Fibroblast of skin of left quadriceps (primary cell): ENCODE measurements around the gene RHOBTB1.
A peak's percentile ranks its signal among the peaks of the same experiment; 100 is the strongest.

Experiments used
- DNase-seq, 2 experiments: peaks; one replicate each; pipeline ENCODE4 v3.0.0-alpha.2; 2013; ENCODE audit warnings: low read depth in 2 of 2

The RHOBTB1 gene

DNA sequence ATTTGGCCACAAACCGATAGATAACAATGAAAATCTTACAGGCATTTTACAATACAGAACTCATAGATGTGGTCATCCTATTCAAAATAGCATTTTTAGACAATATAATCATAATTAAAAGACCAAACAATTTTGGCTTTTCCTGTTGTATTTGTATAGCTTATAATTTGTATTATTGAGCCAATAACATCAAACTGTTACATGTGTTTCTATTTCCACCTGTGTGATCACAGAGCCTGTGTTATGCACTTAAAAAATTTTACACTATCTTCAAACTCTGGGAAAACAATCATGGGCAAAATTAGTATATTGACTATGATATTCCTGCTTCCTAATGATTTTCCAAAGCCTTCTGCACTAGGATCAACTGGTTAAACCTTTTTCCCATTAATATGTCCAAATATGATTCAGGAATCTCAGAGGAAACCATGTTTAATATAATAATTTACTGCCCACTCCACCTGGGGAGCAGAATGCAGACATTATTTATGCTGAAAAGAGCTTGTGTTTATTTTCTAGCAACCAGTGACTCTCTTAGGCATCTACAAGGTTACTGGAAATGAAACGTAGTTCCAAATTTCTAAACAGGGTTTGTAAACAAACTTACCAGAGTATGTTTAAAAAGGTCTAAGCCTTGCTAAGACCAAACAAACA lies 1.7 kb downstream of the RHOBTB1 start:
- no peak for DNase-seq

DNA sequence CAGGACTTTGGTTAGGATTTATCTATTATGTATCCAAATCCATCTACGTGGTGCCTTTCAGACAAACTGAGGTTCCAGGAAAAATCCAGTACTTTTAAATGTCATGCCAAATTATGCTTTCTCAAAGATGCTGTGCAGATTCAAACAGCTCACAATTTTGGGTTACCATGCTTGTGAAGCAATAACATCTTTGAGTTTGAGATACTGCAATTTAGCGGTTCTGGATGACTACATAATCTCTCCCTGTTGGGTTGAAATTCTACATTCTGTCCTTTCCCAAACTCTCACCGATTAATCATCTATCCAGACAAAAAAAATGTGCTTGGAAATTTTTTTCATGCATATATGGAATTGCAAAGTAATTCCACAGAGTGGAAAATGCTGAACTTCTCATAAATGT lies 3.5 kb downstream of the RHOBTB1 start:
- DNase-seq, result no peak

DNA sequence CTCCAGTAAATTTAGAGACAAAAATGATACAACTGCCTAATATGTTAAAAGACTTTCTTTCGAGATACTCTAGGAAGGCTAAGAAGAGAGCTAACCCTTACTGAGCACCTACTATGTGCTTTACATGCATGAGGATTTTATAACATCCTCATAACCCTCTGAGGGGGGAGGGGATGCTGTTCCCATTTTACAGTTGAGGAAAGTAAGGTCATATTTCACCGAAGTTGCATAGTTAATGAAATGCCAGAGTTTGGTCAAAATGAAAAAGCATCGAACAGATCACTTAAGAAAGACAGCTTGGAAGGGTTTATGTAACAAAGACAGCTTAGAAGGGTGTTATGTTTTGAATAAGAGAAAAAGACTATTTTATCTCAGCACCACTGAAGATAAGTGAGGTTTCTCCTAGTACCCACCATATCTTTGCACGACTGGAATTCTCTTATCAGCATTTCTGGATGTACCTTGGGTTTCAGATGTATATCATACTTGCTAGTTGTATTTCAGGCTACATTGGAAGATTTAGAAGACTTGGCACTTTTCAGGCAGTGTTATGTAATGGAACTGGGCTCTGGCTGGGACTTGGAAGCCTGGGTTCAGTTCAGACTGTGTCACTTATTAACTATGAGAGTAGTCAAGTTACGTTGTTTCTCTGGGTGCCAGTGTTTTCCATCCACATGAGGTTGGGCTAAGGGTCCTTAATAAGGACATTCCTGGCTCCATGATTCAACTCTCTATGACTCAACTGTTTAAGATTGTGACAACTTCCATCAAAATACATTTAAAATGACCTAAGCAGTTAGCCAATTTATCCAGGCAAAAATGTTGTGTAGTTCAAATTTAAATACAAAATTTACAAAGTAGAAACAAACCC lies 6.0 kb downstream of the RHOBTB1 start:
- no peak for DNase-seq

DNA sequence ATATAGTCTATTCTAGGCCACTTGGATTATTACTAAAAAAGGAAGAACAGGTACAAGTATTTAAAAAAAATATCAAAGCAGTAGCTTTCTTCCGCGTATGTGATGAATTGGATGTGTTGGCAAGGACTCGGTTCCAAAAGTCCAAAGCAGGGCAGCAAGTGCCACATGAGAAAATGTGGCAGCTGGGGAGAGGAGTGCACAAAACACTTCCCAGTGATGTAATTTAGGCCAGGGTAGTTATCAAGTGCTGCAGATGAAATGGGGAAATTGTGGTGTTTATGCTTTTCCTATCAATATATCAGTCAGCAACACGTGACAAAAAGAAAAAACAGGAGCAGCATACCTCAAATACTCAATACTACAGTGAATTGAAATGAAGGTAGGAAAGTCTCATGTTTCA lies 7.0 kb downstream of the RHOBTB1 start:
- no peak for DNase-seq

DNA sequence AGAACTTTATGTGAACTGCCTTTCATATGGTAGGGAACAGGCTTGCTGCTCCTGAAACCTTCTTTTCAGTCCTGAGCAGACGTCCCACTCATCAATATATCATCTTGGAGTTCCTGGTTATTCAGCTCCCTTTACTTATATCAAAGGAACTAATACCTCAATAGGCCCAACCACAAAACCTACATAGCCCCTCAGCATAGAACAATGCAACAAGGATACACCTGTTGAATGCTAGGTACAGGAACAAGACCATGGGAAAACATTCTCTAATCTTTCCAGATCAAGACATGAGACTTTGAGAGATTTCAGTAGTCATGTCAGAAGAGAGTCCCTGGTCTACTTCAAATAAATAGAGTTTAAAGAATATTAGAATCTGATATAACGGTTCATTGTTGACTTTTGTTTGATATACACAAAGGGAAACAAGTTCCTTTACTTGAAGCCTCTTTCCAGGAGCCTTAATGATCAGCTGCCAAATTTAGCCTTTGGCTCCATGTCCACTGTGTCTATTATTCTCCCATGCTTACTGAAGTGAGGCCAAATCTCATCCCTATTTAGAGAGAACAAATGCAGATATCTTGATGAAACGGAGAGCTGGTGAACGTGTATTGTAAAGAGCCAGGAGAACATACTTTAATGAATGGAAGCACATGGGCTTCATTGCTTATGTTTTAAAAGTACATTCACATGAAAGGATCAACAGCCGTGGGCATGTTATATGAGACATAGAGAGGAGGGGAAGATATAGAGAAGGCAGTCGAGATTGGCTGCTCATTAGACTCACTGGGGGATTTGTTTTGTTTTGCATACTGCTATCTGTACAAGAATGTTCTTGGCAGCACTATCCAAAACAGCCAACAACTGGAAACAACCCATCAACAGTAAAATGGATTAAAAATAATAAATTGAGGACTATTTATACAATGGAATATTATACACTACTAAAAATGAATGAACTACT lies 9.5 kb downstream of the RHOBTB1 start:
- DNase-seq, result no peak

DNA sequence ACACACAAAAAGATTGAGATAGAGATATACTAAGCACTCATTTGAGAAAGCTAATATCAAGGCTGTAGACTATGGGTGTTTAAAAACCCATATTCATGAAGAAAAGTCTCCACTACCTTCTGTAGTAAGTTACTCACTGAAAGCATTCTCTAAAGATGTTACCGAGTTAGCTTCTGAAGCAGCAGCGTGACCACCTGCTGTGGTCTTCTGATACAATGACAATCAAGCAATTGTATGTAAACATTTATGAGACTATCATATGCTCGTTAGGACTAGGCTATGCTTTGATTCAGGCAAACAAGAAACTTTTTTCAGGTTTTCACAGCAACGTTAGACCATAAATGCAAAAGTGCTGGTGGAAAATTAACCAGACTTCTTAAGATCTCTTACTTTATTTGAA lies 11.2 kb downstream of the RHOBTB1 start:
- no peak for DNase-seq

DNA sequence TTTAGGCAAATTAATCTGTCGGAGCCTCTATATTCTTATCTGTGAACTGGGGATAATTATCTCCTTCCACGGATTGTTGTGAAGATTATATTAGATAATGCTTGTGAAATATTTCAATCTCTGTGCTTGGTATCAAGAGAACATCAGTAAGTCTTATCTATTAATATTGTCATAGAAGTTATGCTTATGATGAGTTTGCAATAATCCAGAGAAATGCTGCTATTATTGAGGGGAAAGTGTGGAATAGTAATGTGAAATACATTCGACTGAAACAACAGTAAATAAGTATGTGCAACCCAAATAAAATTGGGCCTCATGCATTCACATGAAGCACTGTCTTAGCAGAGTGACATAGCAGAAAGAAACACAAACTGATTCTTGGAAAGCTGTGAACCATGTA lies 13.7 kb downstream of the RHOBTB1 start:
- DNase-seq, result no peak

DNA sequence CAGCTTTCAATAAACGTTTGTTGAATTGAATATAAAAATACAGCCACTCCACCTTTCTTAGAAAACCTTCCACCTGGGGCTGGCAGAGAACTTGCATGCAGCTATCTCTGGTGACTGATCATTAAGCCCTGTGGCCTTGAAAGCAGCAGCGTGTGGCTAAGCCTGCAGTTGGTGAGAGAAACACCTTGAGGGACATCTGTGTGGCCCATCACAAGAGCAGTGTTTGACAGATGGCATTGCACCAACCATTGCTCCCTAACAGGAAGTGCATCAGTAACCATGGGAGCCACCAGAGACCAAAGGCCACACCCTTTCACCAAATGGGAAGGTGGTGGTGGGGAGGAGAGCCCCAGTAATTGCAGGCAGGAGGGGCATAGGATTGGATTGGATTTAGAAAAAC lies 22.4 kb downstream of the RHOBTB1 start:
- DNase-seq, result no peak

DNA sequence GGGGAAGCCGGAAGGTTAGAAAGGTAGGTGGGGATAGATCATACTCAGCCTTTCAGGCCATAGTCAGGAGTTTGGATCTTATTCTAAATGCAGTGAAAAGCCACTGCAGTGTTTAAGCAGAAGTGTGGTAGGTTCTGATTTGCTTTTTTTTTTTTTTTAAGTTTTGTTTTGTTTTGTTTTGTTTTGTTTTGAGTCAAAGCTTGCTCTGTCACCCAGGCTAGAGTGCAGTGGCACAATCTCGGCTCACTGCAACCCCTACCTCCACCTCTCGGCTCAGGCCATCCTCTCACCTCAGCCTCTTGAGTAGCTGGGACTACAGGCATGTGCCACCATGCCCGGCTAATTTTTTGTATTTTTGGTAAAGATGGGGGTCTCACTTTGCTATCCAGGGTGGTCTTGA lies 23.5 kb downstream of the RHOBTB1 start:
- no peak for DNase-seq

DNA sequence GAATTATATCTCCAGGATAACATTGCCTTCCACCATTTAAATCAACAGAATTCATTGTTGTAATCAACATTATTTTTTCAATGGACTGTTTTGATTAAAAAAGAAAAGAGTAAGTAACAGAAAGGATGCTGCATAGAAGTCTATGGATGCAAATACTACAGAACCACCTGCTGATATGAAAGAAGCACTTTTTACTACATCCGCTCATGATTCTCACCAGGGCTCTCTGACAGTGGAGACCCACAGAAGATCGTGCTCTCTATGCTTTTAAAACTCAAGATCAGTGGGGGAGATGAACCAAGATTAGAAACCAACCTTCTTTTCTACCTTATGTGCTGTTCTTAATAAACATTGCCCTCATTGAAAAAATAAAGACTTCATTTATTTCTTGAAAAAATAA lies 24.4 kb downstream of the RHOBTB1 start:
- no peak for DNase-seq

DNA sequence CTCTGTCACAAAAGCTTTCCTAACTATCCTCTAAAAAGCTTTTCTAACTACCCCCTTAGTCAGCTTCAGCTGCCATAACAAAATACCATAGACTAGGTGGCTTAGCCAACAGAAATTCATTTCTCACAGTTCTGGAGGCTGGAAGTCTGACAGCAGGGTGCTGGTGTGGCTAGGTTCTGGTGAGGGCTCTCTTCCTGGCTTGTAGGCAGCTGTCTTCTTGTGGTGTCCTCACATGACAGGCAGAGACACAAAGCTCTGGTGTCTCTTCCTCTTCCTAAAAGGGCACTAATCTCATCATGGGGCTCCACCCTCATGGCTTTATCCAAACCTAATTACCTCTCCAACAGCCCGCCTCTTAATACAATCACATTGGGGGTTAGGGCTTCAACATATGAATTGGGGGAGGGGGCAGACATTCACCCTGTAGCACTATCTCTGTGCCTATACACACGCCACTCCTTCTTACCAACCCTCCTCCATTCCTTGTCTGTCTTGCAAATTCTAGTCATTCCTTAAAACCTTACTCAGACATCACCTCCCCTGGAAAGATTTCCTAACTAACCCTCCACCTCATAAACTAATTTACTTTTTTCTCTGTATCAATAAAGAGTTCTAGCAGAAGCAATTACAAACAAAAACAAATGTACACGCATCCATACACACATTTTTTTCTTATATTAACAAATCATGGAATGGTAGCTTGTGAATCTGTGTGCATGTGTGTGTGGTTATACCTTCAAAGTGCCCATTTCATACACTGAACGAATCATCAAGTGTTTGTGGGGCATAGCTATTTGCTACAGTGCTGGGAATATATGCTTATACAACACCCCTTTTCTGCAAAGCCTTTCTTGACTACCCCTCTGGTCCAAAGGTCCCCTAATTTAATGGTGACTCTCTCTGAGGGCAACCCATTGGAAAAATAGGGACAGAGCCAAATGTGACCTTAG lies 26.4 kb downstream of the RHOBTB1 start:
- no peak for DNase-seq

DNA sequence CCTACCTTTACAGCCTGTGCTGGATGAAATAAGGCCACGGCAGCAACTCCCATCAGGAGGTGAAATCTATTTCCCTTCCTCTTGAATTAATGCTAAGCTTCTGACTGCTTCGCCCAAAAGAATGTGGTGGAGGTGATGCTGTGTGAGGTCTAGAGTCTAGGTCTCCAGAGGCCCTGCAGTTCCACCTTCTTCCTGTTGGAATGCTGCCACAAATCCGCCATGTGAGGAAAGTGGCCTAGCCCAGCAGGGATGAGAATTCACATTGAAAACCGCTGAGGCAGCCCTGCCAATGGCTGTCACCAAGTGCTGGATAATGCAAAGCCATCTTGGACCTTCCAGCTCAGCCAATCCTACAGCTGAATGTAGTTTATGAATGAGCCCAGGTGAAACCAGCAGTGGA lies 28.0 kb downstream of the RHOBTB1 start:
- no peak for DNase-seq

DNA sequence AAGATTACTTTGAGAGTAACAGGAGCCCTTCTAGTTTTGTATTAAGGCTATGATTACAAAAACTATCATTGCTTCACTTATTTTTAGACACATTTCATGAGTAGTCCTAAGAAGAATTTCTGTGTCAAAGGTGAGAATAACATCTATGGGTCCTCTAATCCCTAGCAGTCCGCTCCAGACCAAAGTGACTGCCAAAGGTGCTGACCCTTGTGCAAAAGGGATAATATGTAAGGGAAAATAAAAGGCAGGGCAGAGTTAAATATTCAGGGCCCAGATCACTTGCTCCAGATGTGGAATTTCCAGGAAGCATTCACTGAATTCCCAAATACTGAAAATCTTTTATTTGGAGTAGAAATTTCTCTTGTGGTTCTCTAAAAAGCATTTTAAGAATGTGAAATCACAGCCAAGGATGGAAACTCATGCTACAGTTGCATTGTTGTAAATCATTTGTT lies 29.3 kb downstream of the RHOBTB1 start:
- DNase-seq, result peak; percentile 97

DNA sequence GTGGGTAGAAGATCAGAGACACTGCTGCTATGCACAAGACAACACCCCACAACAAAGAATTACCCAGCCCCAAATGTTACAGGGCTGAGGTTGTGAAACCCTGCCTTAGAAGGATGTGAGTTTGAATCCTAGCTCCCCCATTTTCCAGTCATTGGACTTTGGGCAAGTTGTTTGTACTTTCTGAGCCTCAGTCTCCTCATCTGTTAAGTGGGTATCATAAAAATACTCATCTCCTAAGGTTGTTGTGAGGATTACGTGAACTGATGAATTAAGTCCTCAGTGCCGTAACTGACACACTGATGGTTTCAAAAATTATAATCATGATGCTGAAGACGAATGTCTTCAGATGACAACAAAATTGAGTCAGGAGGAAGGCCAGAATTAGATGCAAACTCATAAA lies 30.3 kb downstream of the RHOBTB1 start:
- no peak for DNase-seq

DNA sequence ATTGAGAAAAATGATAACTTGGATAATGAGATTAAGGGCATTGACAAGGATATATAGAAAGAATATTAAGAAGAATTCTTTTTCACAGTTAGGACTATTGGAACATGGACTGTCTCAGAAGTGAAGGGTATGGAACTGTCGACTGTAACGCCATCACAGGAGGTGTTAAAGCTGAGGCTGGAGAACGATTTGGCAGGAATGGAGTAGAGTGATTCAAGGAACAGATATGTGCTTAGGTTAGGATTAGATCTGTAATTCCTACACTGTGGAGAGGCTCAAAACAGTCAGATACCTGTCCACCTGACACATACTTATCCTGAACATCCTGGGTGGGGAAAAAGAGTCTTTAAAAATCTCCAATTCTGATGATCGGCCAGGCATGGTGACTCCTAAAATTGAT lies 30.9 kb downstream of the RHOBTB1 start:
- DNase-seq, result no peak

DNA sequence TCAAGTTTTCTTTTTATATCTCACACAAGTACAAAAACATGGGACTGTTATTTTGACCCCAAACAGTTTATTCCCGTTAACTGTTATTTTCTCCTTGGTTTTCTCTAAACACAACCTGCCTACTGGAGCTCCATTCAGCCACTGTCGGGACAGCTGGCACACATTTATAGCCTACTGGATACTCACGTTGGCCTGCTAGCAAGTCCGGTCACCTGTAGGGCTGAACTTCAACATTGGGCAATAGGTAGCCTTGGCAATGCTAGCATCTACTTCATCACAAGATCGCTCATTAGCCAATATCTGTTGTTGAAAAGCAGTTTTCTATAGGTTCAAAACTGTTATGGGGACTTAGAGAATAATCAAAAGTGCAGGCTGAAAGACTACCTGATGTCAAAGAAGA lies 32.3 kb downstream of the RHOBTB1 start:
- no peak for DNase-seq

DNA sequence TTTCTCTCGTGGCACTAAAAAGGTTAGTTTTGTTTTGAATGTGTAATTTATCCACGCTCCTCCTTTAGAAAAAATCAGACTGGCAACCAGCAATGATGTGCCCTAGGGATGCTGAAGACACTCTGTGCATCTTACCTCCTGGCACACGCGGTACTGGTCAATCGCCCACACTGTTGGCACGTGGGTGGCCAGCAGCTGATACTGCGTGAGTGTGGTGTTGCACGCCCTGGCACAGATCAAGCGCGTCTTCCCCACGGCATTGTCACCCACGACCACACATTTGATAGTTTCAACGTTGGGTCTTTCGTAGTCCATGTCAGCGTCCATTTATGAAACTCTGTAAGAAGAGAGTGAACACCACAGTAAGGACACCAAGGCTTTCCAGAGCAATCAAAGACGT lies 32.8 kb downstream of the RHOBTB1 start:
- DNase-seq, result no peak

DNA sequence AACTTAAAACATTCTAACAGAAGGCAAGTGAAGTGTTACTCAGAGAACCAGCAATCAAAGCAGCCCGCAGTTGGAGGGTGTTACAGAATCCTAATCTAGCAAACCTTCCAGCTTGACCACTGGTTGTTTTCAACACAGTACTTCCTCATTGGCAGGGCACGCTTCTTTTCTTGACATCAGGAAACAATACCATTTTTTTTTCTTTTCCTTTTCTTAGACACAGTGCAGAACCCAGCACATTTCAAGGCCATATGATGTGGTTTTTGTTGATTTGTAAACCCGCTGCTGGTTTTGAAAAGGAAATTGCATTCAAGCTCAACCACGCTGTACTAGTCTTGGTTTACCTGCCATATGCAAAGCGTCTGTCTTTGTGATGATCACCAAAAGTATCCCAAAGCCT lies 33.4 kb downstream of the RHOBTB1 start:
- no peak for DNase-seq

DNA sequence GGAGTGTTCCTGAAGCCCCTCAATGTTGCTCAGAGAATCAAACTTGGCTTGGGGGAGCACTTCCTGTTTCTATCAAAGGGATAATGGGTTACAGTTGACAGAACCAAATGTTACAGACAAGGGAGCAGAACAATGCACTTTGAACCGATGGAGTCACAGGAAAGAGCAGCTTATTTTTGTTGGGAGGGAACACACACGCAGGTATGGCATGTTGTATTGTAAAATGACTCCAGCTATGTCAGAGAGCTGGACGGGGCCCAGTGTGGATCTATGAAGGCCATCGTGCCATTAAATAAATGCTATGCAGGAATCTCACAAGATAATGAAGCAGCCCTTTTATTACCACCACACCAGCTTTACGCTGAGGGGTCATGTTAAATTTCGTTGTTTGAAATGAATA lies 35.1 kb downstream of the RHOBTB1 start:
- no peak for DNase-seq

DNA sequence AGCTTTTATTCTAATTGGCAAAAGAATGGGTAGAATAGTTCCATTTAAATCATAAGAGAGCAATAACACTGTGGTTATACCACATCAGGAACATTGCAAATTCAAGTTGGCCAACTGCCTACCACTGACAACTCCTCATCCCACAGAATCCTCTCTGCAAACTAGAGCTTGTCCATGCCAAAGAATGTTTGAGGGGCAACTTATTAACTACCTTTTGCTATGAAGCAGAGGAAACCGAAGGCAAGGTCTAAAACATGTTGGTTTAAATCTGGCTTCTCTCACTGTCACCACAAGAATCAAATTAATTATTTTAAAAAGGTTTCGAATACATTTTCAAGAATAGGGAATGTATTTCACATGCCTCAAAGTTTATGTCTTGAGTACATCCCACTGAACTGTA lies 36.0 kb downstream of the RHOBTB1 start:
- DNase-seq, result no peak

DNA sequence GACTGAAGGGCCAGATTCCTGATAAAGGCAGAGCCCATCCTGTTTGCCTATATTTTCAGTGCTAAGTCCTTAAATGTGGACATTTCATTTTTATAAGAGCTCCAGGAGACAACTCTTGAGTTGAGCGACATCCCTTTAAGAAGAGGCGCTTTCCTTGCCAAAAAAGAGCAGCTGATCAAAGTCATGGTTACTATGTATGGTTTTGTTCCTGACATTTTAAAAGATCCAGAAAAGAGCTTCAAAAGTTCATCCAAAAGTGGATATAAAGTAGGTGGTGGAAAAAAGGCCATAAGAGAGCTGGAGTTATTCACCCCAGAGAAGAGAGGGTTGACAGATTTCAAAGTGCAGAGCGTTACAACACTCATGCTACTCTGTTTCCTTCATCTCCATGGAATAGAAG lies 36.7 kb downstream of the RHOBTB1 start:
- no peak for DNase-seq
